NCI-H82 (cell line): ENCODE data around the gene GSX1.

Experiments used
- DNase-seq: peaks from one replicate; lab custom pipeline; 2025; lab: John Stamatoyannopoulos, UW

GSX1 gene

DNA sequence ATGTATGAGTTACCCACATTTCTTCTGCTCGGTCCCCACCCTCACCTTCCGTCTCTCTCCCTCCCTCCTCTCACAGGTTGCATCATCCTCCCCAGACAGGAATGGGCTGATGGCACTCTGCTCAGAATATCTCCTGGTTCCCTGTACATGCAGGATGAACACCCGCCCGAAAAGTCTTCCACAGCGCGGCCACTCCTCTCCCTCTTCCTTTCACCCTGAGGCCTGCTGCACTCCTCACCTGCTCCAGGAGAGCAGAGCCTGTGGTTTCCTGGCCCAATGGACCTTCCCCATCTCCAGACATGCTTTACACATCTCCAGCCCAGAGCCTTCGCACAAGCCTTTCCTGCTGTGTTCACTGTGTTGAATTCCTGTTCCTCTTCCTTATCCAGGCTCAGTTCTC lies 40.9 kb downstream of the GSX1 start:
- DNase-seq = no peak

DNA sequence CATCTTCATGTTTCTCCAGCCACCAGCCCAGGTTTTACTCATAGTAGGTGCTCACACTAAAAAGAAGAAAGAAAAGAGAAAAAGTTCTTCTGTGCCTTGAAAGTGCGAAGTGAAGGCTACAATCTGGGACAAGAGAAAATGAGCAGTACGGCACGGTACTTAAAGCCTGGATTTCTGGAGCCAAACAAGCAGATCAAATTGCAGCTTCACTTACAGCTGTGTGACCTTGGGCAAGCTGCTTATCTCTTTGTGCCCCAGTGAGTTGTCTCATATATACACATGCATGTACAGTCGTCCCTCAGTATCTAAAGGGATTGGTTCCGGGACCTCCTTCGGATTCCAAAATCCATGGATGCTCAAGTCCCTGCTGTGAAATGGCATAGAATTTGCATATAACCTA lies 41.8 kb downstream of the GSX1 start:
- DNase-seq = no peak

DNA sequence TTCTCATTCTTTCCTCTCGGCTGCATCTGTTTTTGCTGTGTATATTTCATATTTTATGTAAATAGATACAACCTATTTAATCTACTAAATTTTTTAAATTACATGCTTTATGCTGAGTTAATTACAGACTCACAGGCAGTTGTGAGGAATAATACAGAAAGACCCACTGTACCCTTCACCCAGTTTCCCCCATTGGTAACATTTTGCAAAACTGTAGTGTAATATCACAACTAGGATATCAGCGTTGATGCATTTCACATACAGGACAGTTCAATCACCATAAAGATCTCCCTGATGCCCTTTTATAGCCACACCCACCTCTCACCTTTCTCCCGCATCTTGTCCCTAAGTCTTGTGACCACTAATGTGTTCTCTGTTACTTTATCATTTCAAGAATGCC lies 43.5 kb downstream of the GSX1 start:
- DNase-seq = no peak

DNA sequence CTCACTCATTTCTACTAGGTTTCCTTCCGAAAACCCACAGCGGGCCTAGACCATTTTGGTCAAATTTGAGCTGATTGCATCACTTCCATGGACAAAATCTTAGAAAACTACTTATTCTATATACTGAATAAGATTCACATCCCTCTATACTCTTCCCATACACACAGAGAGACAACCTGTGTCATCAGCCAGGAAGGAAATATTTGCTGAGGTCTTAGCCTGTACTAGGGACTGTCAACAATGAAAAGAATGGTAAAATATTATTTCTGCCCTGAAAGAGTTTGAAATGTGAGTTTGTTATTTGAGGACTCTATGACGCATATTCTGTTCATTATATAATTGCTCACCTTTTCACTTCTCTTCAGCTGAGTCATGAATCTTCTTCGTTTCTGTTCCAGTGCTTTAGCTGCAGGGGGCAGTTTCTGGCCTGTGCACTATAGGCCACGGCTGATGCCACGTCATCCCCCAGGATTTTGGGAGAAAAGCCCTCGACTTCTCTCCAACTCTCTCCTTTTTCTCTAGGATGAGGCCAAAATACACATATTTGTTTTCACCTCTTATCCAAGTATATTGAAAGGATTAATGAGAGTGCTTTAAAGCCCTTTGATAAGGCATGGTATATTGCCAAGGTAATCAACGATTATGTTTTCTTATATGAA lies 47.7 kb downstream of the GSX1 start:
- no peak for DNase-seq

DNA sequence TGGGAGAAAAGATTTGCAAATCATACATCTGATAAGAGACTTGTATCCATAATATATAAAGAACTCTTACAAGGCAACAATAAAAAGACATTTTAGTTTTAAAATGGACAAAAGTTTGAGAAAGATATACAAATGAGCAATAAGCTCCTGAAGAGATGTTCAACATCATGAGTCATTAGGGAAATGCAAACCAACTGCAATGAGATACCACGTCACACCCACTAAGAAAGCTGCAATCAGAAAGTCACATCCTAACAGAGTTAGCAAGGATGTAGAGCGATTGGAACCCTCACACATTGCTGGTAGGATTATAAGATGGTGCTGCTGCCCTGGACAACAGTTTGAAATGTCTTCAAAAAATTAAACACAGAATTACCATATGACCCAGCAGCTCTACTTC lies 50.3 kb downstream of the GSX1 start:
- DNase-seq = no peak
